WTC11 (cell line): ENCODE measurements around the gene HOXA1. TPM values are rescaled to one million over a fixed set of nuclear protein-coding genes. Genes with fewer than 3 reads are reported as not detected.

Experiments used
- ATAC-seq: fragments of 200-7000 bp; cut with Tn5 transposase; 2 replicates; pipeline ENCODE4 v1.10.0; 2021; ENCODE audit warnings: mild to moderate bottlenecking, moderate library complexity
- CTCF ChIA-PET: fragments of 300-600 bp; sonication (Branson Sonifier 250); formaldehyde crosslinking; loops from one replicate; lab custom pipeline; 2021; ENCODE audit warnings: antibody characterized with exemption; lab: Charles Lee
- POLR2A ChIA-PET: fragments of 350-600 bp; sonication (Branson Sonifier 250); formaldehyde crosslinking; loops from one replicate; lab custom pipeline; 2021; ENCODE audit warnings: antibody characterized with exemption; lab: Charles Lee
- DNase-seq: peaks from one replicate; pipeline ENCODE4 v3.0.0; 2021; ENCODE audit warnings: low spot score
- H3K27ac Mint-ChIP-seq: 2 replicates; pipeline ENCODE4 v1.8.0; 2021; ENCODE audit warnings: mixed read lengths
- H3K27me3 Mint-ChIP-seq: 2 replicates; pipeline ENCODE4 v1.8.0; 2021; ENCODE audit warnings: low read depth, mild to moderate bottlenecking, moderate library complexity, mixed read lengths
- H3K36me3 Mint-ChIP-seq: 2 replicates; pipeline ENCODE4 v1.8.0; 2021; ENCODE audit warnings: mixed read lengths
- H3K4me1 Mint-ChIP-seq: 2 replicates; pipeline ENCODE4 v1.8.0; 2022; ENCODE audit warnings: mixed read lengths
- H3K4me3 Mint-ChIP-seq: 2 replicates; pipeline ENCODE4 v1.8.0; 2021; ENCODE audit warnings: mild to moderate bottlenecking, moderate library complexity, mixed read lengths
- H3K9me3 Mint-ChIP-seq: 2 replicates; pipeline ENCODE4 v1.8.0; 2021; ENCODE audit warnings: mixed read lengths
- CBFB ChIP-seq: sonication (generic); formaldehyde crosslinking; IDR thresholded peaks from 2 replicates; pipeline ENCODE4 v1.8.1; 2022; ENCODE audit warnings: mild to moderate bottlenecking, low read depth, missing genetic modification reagents
- FOXK1 ChIP-seq: sonication (generic); formaldehyde crosslinking; IDR thresholded peaks from 2 replicates; pipeline ENCODE4 v1.8.0; 2022; ENCODE audit warnings: mild to moderate bottlenecking, moderate library complexity, missing genetic modification reagents
- GABPB1 ChIP-seq: sonication (generic); formaldehyde crosslinking; IDR thresholded peaks from 2 replicates; pipeline ENCODE4 v1.8.1; 2023; ENCODE audit warnings: mild to moderate bottlenecking, missing genetic modification reagents
- HMGA2 ChIP-seq: fragments of 250-450 bp; sonication (Bioruptor Pico); IDR thresholded peaks from 2 replicates; pipeline ENCODE4 v1.4.0; 2021; ENCODE audit warnings: mild to moderate bottlenecking, moderate library complexity
- JAZF1 ChIP-seq: fragments of 250-450 bp; sonication (Bioruptor Pico); IDR thresholded peaks from 2 replicates; pipeline ENCODE4 v1.9.0; 2021; ENCODE audit warnings: moderate library complexity, mild to moderate bottlenecking, inconsistent platforms
- JUN ChIP-seq: sonication (generic); formaldehyde crosslinking; IDR thresholded peaks from 2 replicates; pipeline ENCODE4 v1.8.0; 2023; ENCODE audit warnings: mild to moderate bottlenecking, missing genetic modification reagents
- OVOL2 ChIP-seq: fragments of 250-450 bp; sonication (Bioruptor Pico); IDR thresholded peaks from 2 replicates; pipeline ENCODE4 v1.9.0; 2021; ENCODE audit warnings: mild to moderate bottlenecking, borderline replicate concordance
- SMAD3 ChIP-seq: sonication (generic); formaldehyde crosslinking; IDR thresholded peaks from 2 replicates; pipeline ENCODE4 v1.8.0; 2022; ENCODE audit warnings: missing genetic modification reagents, mild to moderate bottlenecking, borderline replicate concordance
- SP1 ChIP-seq: sonication (generic); formaldehyde crosslinking; conservative IDR thresholded peaks from 2 replicates; pipeline ENCODE4 v1.8.1; 2022; ENCODE audit warnings: missing genetic modification reagents
- TEAD1 ChIP-seq: sonication (generic); formaldehyde crosslinking; IDR thresholded peaks from 2 replicates; pipeline ENCODE4 v1.8.0; 2022; ENCODE audit warnings: mild to moderate bottlenecking, missing genetic modification reagents
- ZNF396 ChIP-seq: fragments of 250-450 bp; sonication (Bioruptor Pico); IDR thresholded peaks from 2 replicates; pipeline ENCODE4 v1.8.0; 2021; ENCODE audit warnings: mild to moderate bottlenecking, moderate library complexity, borderline replicate concordance
- total RNA-seq: library from RNA; stranded (reverse); gene quantifications from 3 replicates; pipeline ENCODE4 v1.2.3, GENCODE V29; 2021
- TF ChIP-seq, protein P1 (sequence below): sonication (generic); formaldehyde crosslinking; IDR thresholded peaks from 2 replicates; pipeline ENCODE4 v1.8.0; 2022; ENCODE audit warnings: missing genetic modification reagents
- TF ChIP-seq, protein P2 (sequence below): fragments of 250-450 bp; sonication (Bioruptor Pico); IDR thresholded peaks from 2 replicates; pipeline ENCODE4 v1.8.0; 2021; ENCODE audit warnings: mild to moderate bottlenecking
- TF ChIP-seq, protein P3 (sequence below): fragments of 250-450 bp; sonication (Bioruptor Pico); IDR thresholded peaks from 2 replicates; pipeline ENCODE4 v1.9.0; 2021; ENCODE audit warnings: moderate library complexity, mild to moderate bottlenecking, inconsistent platforms, borderline replicate concordance
- TF ChIP-seq, protein P4 (sequence below): fragments of 250-450 bp; sonication (Bioruptor Pico); IDR thresholded peaks from 2 replicates; pipeline ENCODE4 v1.9.0; 2021; ENCODE audit warnings: mild to moderate bottlenecking, borderline replicate concordance
- TF ChIP-seq, protein P5 (sequence below): sonication (generic); formaldehyde crosslinking; conservative IDR thresholded peaks from 2 replicates; pipeline ENCODE4 v1.8.1; 2022; ENCODE audit warnings: mild to moderate bottlenecking, missing genetic modification reagents
- TF ChIP-seq, protein P6 (sequence below): sonication (generic); formaldehyde crosslinking; IDR thresholded peaks from 2 replicates; pipeline ENCODE4 v1.8.0; 2022; ENCODE audit warnings: mild to moderate bottlenecking, missing genetic modification reagents
- TF ChIP-seq, protein P7 (sequence below): sonication (generic); formaldehyde crosslinking; IDR thresholded peaks from 2 replicates; pipeline ENCODE4 v1.8.1; 2023; ENCODE audit warnings: mild to moderate bottlenecking, missing genetic modification reagents, borderline replicate concordance

Gene HOXA1
- total RNA-seq, 1 experiment from 2014 or later = not detected

DNA sequence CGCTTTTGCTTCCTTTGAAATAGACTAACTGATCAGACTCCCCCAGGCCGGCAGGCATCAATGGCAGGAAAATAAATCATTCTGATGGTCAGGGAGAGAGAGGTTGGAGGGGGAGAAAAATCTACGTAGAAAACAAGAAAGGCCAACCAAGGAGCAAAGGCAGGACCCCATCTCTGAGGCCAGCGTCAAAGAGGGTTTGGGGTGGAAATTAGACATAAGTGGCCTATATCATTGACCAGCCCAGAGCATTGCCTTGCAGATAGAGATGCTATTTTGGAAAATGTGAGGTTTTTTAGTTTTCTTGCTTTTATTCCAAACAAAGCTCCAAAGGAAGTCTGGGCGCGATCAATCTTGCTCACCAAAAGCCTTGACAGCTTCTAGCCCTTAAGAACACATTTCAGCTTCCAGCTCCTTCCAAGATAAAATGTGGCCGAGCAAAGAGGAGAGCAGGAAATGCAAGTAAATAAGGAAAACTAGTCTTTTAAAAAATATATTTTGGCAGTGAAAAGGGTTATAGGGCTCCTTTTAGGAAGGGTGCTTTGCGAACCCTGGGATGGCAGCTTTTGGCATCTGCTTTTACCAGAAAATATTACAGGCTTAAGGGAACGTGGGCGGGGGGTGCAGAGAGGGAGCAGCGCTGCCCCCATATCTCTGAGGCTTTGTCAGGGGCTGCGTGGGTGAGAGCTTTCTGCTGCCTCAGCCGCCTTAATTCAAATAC, 8.7 kb upstream of the HOXA1 start:
- CTCF ChIA-PET = no interaction called here
- H3K27me3 Mint-ChIP-seq = peaks cover 100% of the 10 kb centered on the region
- no peak for DNase-seq
- no peak overlapping the region for H3K27ac Mint-ChIP-seq
- no peaks in the 10 kb centered on the region for H3K9me3 Mint-ChIP-seq
- no peak overlapping the region for H3K4me3 Mint-ChIP-seq
- TF ChIP-seq, protein P1, sequence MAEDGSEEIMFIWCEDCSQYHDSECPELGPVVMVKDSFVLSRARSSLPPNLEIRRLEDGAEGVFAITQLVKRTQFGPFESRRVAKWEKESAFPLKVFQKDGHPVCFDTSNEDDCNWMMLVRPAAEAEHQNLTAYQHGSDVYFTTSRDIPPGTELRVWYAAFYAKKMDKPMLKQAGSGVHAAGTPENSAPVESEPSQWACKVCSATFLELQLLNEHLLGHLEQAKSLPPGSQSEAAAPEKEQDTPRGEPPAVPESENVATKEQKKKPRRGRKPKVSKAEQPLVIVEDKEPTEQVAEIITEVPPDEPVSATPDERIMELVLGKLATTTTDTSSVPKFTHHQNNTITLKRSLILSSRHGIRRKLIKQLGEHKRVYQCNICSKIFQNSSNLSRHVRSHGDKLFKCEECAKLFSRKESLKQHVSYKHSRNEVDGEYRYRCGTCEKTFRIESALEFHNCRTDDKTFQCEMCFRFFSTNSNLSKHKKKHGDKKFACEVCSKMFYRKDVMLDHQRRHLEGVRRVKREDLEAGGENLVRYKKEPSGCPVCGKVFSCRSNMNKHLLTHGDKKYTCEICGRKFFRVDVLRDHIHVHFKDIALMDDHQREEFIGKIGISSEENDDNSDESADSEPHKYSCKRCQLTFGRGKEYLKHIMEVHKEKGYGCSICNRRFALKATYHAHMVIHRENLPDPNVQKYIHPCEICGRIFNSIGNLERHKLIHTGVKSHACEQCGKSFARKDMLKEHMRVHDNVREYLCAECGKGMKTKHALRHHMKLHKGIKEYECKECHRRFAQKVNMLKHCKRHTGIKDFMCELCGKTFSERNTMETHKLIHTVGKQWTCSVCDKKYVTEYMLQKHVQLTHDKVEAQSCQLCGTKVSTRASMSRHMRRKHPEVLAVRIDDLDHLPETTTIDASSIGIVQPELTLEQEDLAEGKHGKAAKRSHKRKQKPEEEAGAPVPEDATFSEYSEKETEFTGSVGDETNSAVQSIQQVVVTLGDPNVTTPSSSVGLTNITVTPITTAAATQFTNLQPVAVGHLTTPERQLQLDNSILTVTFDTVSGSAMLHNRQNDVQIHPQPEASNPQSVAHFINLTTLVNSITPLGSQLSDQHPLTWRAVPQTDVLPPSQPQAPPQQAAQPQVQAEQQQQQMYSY = no peak
- TF ChIP-seq, protein P2, sequence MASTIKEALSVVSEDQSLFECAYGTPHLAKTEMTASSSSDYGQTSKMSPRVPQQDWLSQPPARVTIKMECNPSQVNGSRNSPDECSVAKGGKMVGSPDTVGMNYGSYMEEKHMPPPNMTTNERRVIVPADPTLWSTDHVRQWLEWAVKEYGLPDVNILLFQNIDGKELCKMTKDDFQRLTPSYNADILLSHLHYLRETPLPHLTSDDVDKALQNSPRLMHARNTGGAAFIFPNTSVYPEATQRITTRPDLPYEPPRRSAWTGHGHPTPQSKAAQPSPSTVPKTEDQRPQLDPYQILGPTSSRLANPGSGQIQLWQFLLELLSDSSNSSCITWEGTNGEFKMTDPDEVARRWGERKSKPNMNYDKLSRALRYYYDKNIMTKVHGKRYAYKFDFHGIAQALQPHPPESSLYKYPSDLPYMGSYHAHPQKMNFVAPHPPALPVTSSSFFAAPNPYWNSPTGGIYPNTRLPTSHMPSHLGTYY (CRISPR knock-in tag) = no peak
- TF ChIP-seq HMGA2 (no peak), TEAD1 (CRISPR knock-in tag) (no peak), FOXK1 (CRISPR knock-in tag) (no peak), JUN (CRISPR knock-in tag) (no peak), SP1 (CRISPR knock-in tag) (no peak), SMAD3 (CRISPR knock-in tag) (no peak), JAZF1 (CRISPR knock-in tag) (no peak), CBFB (CRISPR knock-in tag) (no peak), OVOL2 (CRISPR knock-in tag) (no peak), GABPB1 (CRISPR knock-in tag) (no peak), ZNF396 (no peak)
- TF ChIP-seq, protein P3, sequence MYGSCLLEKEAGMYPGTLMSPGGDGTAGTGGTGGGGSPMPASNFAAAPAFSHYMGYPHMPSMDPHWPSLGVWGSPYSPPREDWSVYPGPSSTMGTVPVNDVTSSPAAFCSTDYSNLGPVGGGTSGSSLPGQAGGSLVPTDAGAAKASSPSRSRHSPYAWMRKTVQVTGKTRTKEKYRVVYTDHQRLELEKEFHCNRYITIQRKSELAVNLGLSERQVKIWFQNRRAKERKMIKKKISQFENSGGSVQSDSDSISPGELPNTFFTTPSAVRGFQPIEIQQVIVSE (CRISPR knock-in tag) = no peak
- TF ChIP-seq, protein P4, sequence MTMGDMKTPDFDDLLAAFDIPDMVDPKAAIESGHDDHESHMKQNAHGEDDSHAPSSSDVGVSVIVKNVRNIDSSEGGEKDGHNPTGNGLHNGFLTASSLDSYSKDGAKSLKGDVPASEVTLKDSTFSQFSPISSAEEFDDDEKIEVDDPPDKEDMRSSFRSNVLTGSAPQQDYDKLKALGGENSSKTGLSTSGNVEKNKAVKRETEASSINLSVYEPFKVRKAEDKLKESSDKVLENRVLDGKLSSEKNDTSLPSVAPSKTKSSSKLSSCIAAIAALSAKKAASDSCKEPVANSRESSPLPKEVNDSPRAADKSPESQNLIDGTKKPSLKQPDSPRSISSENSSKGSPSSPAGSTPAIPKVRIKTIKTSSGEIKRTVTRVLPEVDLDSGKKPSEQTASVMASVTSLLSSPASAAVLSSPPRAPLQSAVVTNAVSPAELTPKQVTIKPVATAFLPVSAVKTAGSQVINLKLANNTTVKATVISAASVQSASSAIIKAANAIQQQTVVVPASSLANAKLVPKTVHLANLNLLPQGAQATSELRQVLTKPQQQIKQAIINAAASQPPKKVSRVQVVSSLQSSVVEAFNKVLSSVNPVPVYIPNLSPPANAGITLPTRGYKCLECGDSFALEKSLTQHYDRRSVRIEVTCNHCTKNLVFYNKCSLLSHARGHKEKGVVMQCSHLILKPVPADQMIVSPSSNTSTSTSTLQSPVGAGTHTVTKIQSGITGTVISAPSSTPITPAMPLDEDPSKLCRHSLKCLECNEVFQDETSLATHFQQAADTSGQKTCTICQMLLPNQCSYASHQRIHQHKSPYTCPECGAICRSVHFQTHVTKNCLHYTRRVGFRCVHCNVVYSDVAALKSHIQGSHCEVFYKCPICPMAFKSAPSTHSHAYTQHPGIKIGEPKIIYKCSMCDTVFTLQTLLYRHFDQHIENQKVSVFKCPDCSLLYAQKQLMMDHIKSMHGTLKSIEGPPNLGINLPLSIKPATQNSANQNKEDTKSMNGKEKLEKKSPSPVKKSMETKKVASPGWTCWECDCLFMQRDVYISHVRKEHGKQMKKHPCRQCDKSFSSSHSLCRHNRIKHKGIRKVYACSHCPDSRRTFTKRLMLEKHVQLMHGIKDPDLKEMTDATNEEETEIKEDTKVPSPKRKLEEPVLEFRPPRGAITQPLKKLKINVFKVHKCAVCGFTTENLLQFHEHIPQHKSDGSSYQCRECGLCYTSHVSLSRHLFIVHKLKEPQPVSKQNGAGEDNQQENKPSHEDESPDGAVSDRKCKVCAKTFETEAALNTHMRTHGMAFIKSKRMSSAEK (CRISPR knock-in tag) = no peak
- TF ChIP-seq, protein P5, sequence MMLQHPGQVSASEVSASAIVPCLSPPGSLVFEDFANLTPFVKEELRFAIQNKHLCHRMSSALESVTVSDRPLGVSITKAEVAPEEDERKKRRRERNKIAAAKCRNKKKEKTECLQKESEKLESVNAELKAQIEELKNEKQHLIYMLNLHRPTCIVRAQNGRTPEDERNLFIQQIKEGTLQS = no peak
- TF ChIP-seq, protein P6, sequence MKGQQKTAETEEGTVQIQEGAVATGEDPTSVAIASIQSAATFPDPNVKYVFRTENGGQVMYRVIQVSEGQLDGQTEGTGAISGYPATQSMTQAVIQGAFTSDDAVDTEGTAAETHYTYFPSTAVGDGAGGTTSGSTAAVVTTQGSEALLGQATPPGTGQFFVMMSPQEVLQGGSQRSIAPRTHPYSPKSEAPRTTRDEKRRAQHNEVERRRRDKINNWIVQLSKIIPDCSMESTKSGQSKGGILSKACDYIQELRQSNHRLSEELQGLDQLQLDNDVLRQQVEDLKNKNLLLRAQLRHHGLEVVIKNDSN = no peak
- TF ChIP-seq, protein P7, sequence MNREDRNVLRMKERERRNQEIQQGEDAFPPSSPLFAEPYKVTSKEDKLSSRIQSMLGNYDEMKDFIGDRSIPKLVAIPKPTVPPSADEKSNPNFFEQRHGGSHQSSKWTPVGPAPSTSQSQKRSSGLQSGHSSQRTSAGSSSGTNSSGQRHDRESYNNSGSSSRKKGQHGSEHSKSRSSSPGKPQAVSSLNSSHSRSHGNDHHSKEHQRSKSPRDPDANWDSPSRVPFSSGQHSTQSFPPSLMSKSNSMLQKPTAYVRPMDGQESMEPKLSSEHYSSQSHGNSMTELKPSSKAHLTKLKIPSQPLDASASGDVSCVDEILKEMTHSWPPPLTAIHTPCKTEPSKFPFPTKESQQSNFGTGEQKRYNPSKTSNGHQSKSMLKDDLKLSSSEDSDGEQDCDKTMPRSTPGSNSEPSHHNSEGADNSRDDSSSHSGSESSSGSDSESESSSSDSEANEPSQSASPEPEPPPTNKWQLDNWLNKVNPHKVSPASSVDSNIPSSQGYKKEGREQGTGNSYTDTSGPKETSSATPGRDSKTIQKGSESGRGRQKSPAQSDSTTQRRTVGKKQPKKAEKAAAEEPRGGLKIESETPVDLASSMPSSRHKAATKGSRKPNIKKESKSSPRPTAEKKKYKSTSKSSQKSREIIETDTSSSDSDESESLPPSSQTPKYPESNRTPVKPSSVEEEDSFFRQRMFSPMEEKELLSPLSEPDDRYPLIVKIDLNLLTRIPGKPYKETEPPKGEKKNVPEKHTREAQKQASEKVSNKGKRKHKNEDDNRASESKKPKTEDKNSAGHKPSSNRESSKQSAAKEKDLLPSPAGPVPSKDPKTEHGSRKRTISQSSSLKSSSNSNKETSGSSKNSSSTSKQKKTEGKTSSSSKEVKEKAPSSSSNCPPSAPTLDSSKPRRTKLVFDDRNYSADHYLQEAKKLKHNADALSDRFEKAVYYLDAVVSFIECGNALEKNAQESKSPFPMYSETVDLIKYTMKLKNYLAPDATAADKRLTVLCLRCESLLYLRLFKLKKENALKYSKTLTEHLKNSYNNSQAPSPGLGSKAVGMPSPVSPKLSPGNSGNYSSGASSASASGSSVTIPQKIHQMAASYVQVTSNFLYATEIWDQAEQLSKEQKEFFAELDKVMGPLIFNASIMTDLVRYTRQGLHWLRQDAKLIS (CRISPR knock-in tag) = no peak
- TF ChIP-seq, all 79 proteins: peak for 0
- no peak for ATAC-seq
- no peaks in the 10 kb centered on the region; the same call in 1 of the 2 replicates for H3K36me3 Mint-ChIP-seq
- POLR2A ChIA-PET = no interaction called here
- H3K4me1 Mint-ChIP-seq = peaks cover 38% of the 10 kb centered on the region
